Measurements from ENCODE around the gene SDCBP2. TPM values are rescaled to one million over a fixed set of nuclear protein-coding genes. Genes with fewer than 3 reads are reported as not detected.

The SDCBP2 gene
- total RNA-seq, 1 donor from 2014 or later: 4.0 TPM

GRCh38 chr20:1319462-1319861 lies 9.5 kb downstream of the SDCBP2 start:
- Mint-ChIP-seq H3K36me3 (ENCODE audit: unreplicated experiment) (no peaks in the 10 kb centered on the region), H3K9me3 (ENCODE audit: unreplicated experiment) (peaks cover 8% of the 10 kb centered on the region), H3K27me3 (ENCODE audit: unreplicated experiment) (peaks cover 13% of the 10 kb centered on the region), H3K4me1 (ENCODE audit: low read depth, unreplicated experiment) (peaks cover 5% of the 10 kb centered on the region), H3K27ac (ENCODE audit: unreplicated experiment) (no peak overlapping the region), H3K4me3 (ENCODE audit: unreplicated experiment) (no peak overlapping the region)
- no peak for DNase-seq
- TF ChIP-seq CTCF (IDR thresholded peaks at IDR 0.05; ENCODE audit: partially characterized antibody, unreplicated experiment): no peak

- no peak for TF ChIP-seq CTCF (IDR thresholded peaks at IDR 0.05; ENCODE audit: partially characterized antibody, unreplicated experiment)
- Mint-ChIP-seq H3K27me3 (ENCODE audit: unreplicated experiment) (peaks cover 12% of the 10 kb centered on the region), H3K27ac (ENCODE audit: unreplicated experiment) (no peak overlapping the region), H3K36me3 (ENCODE audit: unreplicated experiment) (no peaks in the 10 kb centered on the region), H3K9me3 (ENCODE audit: unreplicated experiment) (peaks cover 7% of the 10 kb centered on the region), H3K4me3 (ENCODE audit: unreplicated experiment) (no peak overlapping the region), H3K4me1 (ENCODE audit: low read depth, unreplicated experiment) (peaks cover 4% of the 10 kb centered on the region)
- no peak for DNase-seq
Observed at GRCh38 chr20:1319051-1319450, 9.9 kb downstream of the SDCBP2 start.

- no peak for DNase-seq
- no peaks in the 10 kb centered on the region for H3K36me3 Mint-ChIP-seq (ENCODE audit: unreplicated experiment)
- TF ChIP-seq CTCF (IDR thresholded peaks at IDR 0.05; ENCODE audit: partially characterized antibody, unreplicated experiment): no peak
- H3K27me3 Mint-ChIP-seq (ENCODE audit: unreplicated experiment): peaks cover 11% of the 10 kb centered on the region
- H3K27ac Mint-ChIP-seq (ENCODE audit: unreplicated experiment): no peak overlapping the region
- no peaks in the 10 kb centered on the region for H3K4me1 Mint-ChIP-seq (ENCODE audit: low read depth, unreplicated experiment)
- H3K4me3 Mint-ChIP-seq (ENCODE audit: unreplicated experiment): no peak overlapping the region
- H3K9me3 Mint-ChIP-seq (ENCODE audit: unreplicated experiment): peaks cover 6% of the 10 kb centered on the region
Observed at GRCh38 chr20:1317545-1318255, 11.2 kb downstream of the SDCBP2 start.

GRCh38 chr20:1315804-1316203 lies 13.1 kb downstream of the SDCBP2 start:
- no peak overlapping the region for H3K4me3 Mint-ChIP-seq (ENCODE audit: unreplicated experiment)

More at GRCh38 chr20:1315804-1316203, 13.1 kb downstream of the SDCBP2 start:
- Mint-ChIP-seq H3K36me3 (ENCODE audit: unreplicated experiment) (no peaks in the 10 kb centered on the region), H3K4me1 (ENCODE audit: low read depth, unreplicated experiment) (no peaks in the 10 kb centered on the region), H3K9me3 (ENCODE audit: unreplicated experiment) (peaks cover 10% of the 10 kb centered on the region), H3K27me3 (ENCODE audit: unreplicated experiment) (peaks cover 9% of the 10 kb centered on the region), H3K27ac (ENCODE audit: unreplicated experiment) (no peak overlapping the region)
- TF ChIP-seq CTCF (IDR thresholded peaks at IDR 0.05; ENCODE audit: partially characterized antibody, unreplicated experiment): no peak
- DNase-seq: no peak
